ENCODE results near the gene PKD2L2.
"Not testable (repeated sequence)": the region's sequence is repeated elsewhere in the genome, so short reads cannot be mapped to it uniquely, and the experiment has no call there.

The PKD2L2 gene

GRCh38 chr5:137887831-137888230, 1.4 kb upstream of the PKD2L2 start:
- FAIRE-seq (no peak), DNase-seq (ENCODE audit: low spot score) (no peak)

DNA sequence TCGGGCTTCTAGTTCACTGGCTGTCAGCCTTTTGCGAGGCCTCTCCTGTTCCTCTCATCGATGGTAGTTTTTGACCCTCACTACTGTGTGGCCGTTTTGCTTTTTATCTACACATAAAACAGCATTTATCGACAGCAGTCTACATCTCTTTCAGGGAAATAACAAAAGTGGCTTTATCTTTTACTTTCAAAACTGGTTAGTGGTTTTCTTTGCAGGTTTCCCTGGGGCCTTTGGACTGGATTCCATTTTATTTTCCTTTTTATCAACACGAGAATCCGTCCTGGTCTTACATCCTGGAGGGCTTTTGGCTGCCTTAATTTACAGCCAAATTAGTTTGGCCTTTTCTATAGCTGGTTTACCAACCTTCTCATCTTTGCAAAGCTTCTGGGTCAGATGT, 793 bp upstream of the PKD2L2 start:
- FAIRE-seq (no peak), DNase-seq (ENCODE audit: low spot score) (no peak)

DNA sequence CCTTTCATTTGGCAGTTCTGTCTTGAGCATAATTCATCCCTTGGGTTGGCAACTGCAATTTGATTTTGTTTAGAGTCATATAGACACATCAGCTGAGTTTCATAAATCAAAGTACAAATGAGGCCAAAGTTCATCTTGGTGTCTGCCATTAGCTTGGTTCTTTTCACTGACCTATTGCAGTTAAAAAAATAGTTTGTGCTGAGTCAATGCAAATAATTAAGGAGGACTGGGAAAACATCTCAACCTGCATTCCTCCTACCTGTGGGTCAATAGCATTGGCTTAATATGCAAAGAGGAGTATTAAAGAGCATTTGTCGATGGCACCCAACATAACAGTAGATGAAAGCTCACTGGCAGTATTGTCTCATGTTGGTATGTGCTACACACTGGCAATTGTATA, 1.6 kb downstream of the PKD2L2 start:
- no peak for DNase-seq (ENCODE audit: low spot score)
- no peak for FAIRE-seq

GRCh38 chr5:137891849-137892248, 2.6 kb downstream of the PKD2L2 start:
- FAIRE-seq (no peak), DNase-seq (ENCODE audit: low spot score) (no peak)

DNA sequence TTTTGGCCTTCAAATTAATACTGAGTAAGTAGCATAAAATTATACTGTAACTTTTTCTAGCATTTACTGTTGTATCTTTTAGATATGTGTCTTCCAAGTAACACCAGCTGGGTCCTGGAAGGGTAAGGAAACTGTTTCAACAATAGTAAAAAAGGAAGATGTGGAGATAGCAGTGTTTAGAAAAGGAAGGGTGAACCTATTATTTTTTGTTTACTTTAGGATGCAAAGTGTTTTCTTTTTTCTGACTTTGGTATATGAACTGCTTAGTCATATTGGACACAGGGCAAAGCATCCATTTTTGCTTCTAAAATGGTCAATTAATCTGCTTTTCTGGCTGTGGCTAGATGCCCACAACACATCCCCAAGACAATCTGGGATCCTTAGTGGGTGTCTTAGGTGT, 5.3 kb downstream of the PKD2L2 start:
- no peak for DNase-seq (ENCODE audit: low spot score)
- FAIRE-seq: no peak

DNA sequence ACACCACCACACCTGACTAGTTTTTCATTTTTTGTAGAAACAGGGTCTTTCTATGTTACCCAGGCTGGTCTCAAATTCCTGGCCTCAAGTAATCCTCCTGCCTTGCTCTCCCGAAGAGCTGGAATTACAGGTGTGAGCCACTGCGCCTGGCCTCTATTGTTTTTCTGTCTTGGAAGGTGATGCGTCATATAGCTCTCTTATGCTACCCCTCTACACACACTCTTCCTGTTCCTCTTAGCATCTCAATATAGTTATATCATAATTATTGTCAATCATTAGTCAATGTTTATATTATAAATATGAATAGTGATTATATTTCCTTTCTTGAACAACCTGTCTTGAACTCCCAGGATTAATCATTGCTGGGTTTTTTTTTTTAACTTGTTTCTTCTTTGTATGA, 7.3 kb downstream of the PKD2L2 start:
- FAIRE-seq (no peak), DNase-seq (ENCODE audit: low spot score) (no peak)

GRCh38 chr5:137899493-137899892, 10.2 kb downstream of the PKD2L2 start:
- DNase-seq (ENCODE audit: low spot score) (no peak), FAIRE-seq (no peak)

- no peak for DNase-seq (ENCODE audit: low spot score)
- FAIRE-seq: no peak
These were observed 12.0 kb downstream of the PKD2L2 start for GRCh38 chr5:137901011-137901817.

DNA sequence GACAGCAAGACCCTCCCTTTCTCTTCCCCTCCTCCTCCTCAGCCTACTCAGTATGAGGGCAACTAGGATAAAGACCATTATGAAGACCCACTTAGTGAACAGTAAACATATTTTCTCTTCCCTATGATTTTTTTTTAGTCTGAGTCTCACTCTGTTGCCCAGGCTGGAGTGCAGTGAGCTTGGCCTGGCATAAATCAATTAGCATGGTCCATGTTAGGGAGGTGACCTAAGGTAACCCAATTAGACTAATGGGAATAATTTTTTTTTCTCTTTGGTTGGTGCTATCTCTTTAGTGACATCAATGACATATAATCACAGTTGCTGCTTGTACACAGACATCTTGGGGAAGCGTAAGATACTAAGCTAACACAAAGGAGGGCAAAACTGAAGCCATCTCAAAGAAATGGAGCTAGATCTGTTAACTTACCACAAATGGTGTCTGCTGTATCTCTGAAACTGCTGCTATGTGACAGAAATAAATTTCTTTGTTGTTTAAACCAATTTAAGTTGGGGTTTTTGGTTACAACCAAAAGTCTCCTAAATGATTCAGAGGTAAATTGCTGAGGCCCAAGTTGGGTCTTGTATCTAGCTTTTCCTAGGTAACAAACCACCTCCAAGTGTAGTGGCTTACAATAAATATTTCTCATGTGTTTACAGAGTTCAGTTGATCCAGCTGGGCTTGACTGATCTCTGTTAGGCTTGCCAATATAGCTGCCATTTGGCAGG, 13.3 kb downstream of the PKD2L2 start:
- DNase-seq (ENCODE audit: low spot score) (no peak), FAIRE-seq (no peak)

DNA sequence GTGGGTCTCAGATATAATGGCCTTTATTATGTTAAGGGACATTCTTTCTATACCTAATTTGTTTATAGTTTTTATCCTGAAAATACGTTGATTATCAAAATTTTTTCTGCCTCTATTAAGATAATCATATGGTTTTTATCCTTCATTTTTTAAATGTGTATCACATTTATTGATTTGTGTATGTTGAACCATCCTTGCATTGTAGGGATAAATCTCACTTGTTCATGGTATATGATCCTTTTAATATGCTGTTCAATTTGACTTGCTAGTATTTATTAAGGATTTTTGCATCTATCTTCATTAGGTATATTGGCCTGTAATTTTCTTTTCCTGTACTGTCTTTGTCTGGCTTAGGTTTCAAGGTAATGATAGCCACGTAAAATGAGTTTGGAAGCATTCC, 25.5 kb downstream of the PKD2L2 start:
- FAIRE-seq: no peak
- DNase-seq (ENCODE audit: low spot score): no peak

GRCh38 chr5:137916923-137917322, 27.7 kb downstream of the PKD2L2 start:
- FAIRE-seq (no peak), DNase-seq (ENCODE audit: low spot score) (no peak)

DNA sequence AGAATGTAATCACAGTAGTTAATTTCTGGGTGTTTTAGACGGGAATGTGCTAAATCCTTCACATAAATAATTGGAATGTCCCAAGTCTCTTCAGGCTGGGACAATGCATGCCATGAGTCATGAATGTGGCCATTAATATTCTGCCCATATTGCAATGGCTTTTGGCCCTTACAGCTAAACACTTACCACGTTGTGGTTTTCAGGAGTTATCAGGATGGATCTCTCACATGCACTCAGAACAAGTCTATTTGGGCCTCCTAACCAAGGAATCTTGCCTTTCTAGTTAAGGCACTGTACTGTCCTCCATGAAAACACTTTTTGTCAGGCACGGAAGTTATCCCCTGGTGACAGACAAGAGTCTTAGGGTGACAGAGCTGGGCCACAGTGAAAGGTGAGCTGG, 32.7 kb downstream of the PKD2L2 start:
- FAIRE-seq (no peak), DNase-seq (ENCODE audit: low spot score) (no peak)

- DNase-seq (ENCODE audit: low spot score) (no peak), FAIRE-seq (no peak)
These were observed 34.6 kb downstream of the PKD2L2 start for GRCh38 chr5:137923856-137924255.

DNA sequence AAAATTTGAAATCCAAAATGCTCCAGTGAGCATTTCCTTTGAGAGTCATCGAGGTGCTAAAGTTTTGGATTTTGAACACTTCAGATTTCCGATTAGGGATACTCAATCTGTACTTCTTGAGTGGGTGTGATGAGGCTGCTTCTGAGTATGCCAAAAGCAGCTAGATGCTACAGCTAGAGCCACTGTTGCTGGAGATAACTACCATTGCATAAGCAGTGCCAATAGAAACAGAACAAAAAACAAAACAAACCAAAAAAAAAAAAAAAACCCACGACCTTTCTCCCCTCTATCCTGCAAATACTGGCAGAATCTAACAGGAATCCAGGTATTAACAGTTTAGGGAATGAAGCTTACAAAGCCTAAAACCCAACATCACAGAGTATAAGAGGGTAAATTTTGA, 43.5 kb downstream of the PKD2L2 start:
- DNase-seq (ENCODE audit: low spot score) (no peak), FAIRE-seq (no peak)

DNA sequence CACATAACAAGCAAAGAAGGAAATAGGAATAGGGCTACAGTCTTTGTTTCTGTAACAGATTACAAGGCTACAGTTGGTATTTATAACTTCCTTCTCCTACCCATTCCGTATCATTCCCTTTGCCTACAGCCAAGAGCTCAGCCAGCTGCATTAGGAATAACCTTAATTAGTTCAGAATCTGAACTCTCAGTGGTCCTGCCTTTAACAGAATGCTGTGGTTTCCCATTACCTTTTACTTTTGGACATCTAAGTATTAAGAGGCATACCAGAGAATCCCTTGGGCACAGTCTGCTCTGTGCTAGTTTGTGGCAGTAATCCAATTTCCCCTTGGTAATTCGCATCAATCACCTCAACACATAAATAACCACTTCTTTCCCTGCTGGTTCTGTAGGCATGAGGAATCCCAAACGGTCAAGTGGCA, 44.2 kb downstream of the PKD2L2 start:
- DNase-seq (ENCODE audit: low spot score) (no peak), FAIRE-seq (no peak)

DNA sequence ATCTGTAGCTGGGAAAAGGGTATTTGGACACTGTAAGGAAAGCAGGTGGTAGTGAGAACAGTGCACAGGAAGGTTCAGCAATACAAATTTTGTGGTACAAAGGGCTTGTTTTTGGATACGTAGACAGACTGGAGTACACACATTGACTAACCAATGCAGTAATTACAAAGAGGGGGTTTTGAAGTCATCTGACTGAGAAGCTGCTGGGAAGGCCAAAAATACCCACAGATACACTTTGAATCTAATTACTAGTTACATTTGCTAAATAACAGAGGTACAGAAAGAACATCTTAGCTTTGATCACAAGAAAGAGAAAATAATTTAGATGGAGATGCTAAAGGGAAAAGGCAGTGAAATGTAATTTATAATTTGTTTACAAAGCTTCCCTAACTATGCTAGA, 45.9 kb downstream of the PKD2L2 start:
- FAIRE-seq: no peak

DNA sequence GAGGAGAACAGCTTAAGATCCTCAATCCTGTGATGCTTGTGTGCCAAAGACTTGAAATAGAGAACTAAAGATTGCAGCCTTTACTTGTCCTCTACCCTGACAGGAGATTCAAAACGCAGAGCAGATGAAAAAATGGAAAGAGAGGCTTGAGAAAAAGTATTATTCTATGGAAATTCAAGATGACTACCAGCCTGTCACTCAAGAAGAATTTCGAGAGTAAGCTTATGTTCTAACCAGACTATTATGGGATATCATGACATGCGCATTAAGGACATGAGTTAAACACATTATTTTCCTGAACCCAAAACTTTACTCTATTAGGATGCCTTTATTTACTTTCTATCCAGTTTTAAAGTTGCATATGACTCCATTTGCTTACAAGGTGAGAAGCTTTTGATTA, 46.4 kb downstream of the PKD2L2 start:
- no peak for FAIRE-seq
- no peak for DNase-seq (ENCODE audit: low spot score)

More for the DNA sequence above, 45.9 kb downstream of the PKD2L2 start:
- DNase-seq (ENCODE audit: low spot score): no peak

DNA sequence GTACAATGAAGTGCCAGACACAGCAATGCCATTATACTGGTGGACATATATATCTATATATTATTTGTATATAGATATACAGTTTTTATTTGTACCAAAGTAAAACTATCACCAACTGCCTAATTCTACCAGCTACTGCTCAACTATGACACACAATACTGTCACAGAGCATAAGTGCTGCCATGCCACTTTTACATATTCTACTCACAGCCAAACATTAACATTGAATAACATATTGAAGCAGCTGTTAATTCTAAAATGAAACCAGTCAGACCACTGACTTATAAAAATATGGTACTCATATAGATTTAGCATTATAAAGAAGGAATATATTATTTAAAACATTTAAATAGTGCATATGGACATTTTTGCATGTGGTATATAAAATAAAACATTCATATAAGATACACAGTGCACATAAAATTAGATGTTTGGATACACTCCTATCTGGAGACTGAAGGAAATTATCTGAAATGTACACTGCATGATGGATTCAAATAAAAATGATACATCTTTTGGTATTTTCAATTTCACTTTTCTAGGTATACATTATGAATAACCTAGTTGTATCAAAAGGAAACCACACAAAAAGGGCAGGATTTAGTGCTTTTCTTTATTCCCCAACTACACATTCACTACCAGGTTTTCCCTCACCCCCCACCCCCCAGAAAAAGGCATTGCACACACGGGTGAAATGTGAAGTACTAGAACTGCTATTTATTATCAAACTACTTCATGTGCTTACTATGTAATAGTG, 48.9 kb downstream of the PKD2L2 start:
- no peak for FAIRE-seq

DNA sequence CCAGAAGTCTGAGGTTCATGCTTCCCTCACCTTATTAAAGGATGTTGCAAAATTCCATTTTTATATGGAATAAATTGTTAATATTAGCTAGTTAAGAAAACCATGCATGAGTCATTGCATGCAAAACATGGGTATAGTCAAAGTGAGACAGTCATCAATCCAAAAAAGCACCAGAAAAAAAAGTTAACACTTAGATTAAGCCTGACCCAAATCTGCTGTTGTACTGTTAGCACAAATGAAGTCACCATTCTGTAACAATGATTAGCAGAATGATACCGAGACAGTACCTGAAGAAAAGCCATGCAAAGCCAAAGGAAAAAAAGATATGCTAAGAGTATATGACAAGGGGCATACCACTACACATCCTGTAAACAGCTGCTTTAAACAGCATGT, 49.5 kb downstream of the PKD2L2 start:
- DNase-seq (ENCODE audit: low spot score): no peak
- FAIRE-seq: no peak

More for the DNA sequence above, 48.9 kb downstream of the PKD2L2 start:
- no peak for DNase-seq (ENCODE audit: low spot score)

DNA sequence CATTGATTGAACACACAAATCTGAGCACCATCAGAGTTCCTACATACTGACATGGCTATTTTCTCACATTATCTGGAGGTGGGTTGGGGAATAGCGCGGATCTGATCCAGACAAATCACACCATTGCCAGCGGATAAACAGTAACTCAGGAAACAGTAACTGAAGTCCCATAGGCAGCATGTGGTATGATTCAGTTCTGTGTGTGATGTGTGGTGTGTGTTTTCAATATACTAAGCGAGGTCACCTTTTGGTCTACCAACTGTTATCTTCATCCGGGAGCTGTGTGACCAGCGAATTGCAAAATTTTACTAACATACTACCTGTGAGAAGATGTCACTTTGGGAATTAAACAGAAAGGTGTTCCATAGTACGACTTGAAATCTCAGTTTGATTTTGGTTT, 50.1 kb downstream of the PKD2L2 start:
- FAIRE-seq: no peak
- no peak for DNase-seq (ENCODE audit: low spot score)

GRCh38 chr5:137944280-137944679, 55.0 kb downstream of the PKD2L2 start:
- FAIRE-seq; DNase-seq (ENCODE audit: low spot score): not testable (repeated sequence)

DNA sequence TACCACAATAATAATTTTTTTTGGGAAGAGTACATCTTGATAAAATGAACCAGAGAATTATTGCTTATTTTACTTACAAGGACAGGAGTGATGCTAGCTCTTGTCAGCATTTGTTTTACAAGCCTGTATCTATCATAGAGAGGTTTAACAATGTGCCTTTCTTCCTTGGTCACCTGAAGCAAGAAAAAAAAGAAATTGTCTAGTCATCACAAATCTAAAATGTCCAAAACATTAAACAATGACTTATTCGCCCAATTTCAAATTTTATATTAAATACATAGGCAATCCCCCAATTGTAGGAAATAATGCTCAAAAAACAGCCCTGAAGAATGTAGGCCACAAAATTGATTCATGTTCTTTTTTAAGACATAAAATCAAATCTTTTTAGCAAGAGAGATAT, 56.6 kb downstream of the PKD2L2 start:
- no peak for FAIRE-seq
- DNase-seq (ENCODE audit: low spot score): no peak

Measured in urothelium cell line (cell line).